Memory B cell (primary cell): ENCODE results near the gene PNPLA2.

Experiments used
- ATAC-seq: fragments of 150-1000 bp; cut with Tn5 transposase; 2 replicates; pipeline ENCODE4 v1.10.0; 2021; ENCODE audit warnings: low read depth, mild to moderate bottlenecking, moderate library complexity
- DNase-seq, 2 donors: peaks; one replicate each; pipeline ENCODE4 v3.0.0; 2022; ENCODE audit warnings: low spot score in 2 of 2
- H3K27ac Mint-ChIP-seq: one replicate; pipeline ENCODE4 v1.8.0; 2022; ENCODE audit warnings: mild to moderate bottlenecking, moderate library complexity, mixed read lengths
- H3K27me3 Mint-ChIP-seq: one replicate; pipeline ENCODE4 v1.8.0; 2022; ENCODE audit warnings: mixed read lengths
- H3K36me3 Mint-ChIP-seq: one replicate; pipeline ENCODE4 v1.8.0; 2022; ENCODE audit warnings: mild to moderate bottlenecking, mixed read lengths
- H3K4me1 Mint-ChIP-seq: one replicate; pipeline ENCODE4 v1.8.0; 2022; ENCODE audit warnings: mixed read lengths
- H3K4me3 Mint-ChIP-seq: one replicate; pipeline ENCODE4 v1.8.0; 2022; ENCODE audit warnings: mild to moderate bottlenecking, moderate library complexity, mixed read lengths
- H3K9me3 Mint-ChIP-seq: one replicate; pipeline ENCODE4 v1.8.0; 2022; ENCODE audit warnings: mixed read lengths

PNPLA2 gene

GRCh38 chr11:831961-832528, 13.3 kb downstream of the PNPLA2 start:
- ATAC-seq (no peak), DNase-seq (no peak)
- H3K27ac Mint-ChIP-seq = no peak overlapping the region
- no peaks in the 10 kb centered on the region for H3K9me3 Mint-ChIP-seq
- H3K4me3 Mint-ChIP-seq = peak overlapping the region; percentile 62
- no peaks in the 10 kb centered on the region for H3K36me3 Mint-ChIP-seq
- H3K4me1 Mint-ChIP-seq = peaks cover 33% of the 10 kb centered on the region
- no peaks in the 10 kb centered on the region for H3K27me3 Mint-ChIP-seq

DNA sequence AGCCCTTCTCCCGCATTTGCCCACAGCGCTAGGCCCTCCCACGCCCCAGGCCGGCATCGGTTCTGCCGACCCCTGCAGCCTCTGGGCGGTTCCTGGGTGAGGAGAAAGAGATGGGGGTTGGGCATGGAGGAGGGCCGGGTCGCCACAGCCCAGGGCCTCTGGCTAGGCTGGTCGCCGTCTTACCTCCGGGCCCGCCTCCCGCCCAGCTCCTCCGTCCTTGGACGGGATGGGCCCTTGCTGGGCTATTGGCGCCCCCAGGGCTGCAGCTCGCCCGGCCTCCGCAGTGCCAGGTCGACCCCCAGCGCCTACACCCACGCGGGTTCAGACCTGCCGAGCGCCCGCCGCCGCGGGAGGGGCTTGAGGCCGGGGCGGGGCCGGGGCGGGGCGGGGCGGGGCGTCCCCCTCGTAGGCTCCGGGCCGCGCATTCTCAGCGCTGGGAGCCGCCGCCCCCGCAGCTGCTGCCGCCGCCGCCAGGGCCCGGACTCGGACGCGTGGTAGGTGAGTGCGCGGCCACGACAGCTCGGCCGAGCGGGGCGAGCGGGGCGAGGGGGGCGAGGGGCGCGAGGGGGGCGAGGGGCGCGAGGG, 13.9 kb downstream of the PNPLA2 start, which contains the start of gene CD151:
Gene CD151, plus strand, starts transcription at position 424 of the 585 bp plus-strand sequence. CDS start 3,118 bp downstream, outside the sequence.
- Mint-ChIP-seq H3K27ac (no peak within 1 kb of the TSS), H3K9me3 (no peaks in the 10 kb centered on the region), H3K36me3 (no peaks in the 10 kb centered on the region), H3K4me3 (peak within 1 kb of the TSS; percentile 71), H3K27me3 (no peaks in the 10 kb centered on the region), H3K4me1 (peaks cover 31% of the 10 kb centered on the region)
- peak; percentile 54 for ATAC-seq
- DNase-seq = no peak

DNA sequence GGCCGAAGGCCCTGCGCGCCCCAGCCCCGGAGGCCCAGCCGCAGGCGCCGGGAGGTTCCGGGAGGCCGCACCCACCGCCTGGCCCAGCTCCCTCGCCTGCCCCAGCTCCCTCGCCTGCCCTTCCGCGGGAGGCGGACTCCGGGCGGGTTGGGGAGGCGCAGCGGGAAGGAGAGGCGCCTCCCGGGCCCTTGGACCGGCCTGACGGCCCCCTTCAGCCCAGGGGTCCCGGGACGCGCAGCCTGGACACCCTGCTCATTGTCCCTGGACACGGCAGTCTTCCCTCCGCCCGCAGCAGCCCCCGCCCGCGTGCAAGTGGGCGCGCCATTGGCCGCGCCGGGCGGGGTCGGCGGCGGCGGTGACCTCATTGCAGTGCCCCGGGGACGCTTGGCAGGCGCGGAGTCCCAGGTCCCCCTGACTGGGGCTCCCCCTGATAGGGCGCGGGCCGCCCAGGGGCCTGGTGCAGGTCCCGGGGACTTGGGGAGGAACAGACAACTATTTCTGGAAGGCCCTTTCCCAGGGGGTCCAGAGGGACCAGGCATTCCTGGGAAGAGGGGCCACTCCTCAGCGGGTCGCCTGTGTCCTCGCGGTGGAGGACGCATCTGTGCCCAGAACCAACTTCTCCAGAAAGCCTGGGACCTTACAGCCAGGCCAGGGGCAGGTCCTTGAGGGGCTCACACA, 14.5 kb downstream of the PNPLA2 start:
- ATAC-seq (peak; percentile 33), DNase-seq (no peak)
- peaks cover 25% of the 10 kb centered on the region for H3K4me1 Mint-ChIP-seq
- no peaks in the 10 kb centered on the region for H3K36me3 Mint-ChIP-seq
- no peaks in the 10 kb centered on the region for H3K9me3 Mint-ChIP-seq
- no peak overlapping the region for H3K4me3 Mint-ChIP-seq
- no peaks in the 10 kb centered on the region for H3K27me3 Mint-ChIP-seq
- no peak overlapping the region for H3K27ac Mint-ChIP-seq

DNA sequence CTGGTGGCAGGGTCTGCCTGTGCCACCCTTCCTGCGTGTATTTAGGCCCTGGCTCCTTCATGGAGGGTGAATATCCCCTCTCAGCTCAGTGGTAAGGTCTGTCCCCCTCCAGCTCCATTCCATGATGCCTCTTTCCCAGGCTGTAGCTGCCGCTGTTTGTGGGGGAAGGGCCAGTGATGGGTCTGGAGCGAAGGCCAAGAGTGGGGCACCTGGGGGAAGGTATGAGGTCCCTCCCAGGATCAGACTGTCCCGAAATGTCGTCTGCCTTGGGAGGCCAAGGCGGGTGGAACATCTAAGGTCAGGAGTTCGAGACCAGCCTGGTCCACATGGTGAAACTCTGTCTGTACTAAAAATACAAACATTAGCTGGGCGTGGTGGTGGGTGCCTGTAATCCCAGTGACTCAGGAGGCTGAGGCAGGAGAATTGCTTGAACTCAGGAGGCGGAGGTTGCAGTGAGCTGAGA, 15.2 kb downstream of the PNPLA2 start:
- Mint-ChIP-seq H3K9me3 (no peaks in the 10 kb centered on the region), H3K27ac (no peak overlapping the region), H3K4me1 (peaks cover 20% of the 10 kb centered on the region), H3K36me3 (peaks cover 2% of the 10 kb centered on the region), H3K27me3 (no peaks in the 10 kb centered on the region), H3K4me3 (peak overlapping the region; percentile 71)
- no peak for DNase-seq
- ATAC-seq = no peak

- Mint-ChIP-seq H3K4me3 (no peak overlapping the region), H3K9me3 (no peaks in the 10 kb centered on the region), H3K27me3 (no peaks in the 10 kb centered on the region), H3K36me3 (peaks cover 2% of the 10 kb centered on the region), H3K4me1 (peaks cover 13% of the 10 kb centered on the region), H3K27ac (no peak overlapping the region)
- ATAC-seq (no peak), DNase-seq (no peak)
Measured at GRCh38 chr11:834371-835316, 15.9 kb downstream of the PNPLA2 start.

DNA sequence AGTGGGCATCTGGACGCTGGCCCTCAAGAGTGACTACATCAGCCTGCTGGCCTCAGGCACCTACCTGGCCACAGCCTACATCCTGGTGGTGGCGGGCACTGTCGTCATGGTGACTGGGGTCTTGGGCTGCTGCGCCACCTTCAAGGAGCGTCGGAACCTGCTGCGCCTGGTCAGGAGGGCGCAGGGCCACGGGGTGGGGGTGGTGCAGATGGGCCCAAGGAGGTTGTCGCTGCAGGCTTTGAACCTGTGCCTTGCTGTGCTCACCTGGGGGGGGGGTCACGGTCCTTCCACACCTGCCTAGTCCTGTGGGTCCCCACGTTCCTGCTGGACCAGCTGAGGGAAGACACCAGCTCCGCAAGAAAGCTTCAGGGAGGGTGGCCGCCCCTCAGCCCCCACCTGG, 17.6 kb downstream of the PNPLA2 start:
- ATAC-seq = no peak
- no peak overlapping the region for H3K27ac Mint-ChIP-seq
- H3K36me3 Mint-ChIP-seq = peaks cover 2% of the 10 kb centered on the region
- no peaks in the 10 kb centered on the region for H3K9me3 Mint-ChIP-seq
- no peaks in the 10 kb centered on the region for H3K27me3 Mint-ChIP-seq
- no peak overlapping the region for H3K4me3 Mint-ChIP-seq
- H3K4me1 Mint-ChIP-seq = peaks cover 19% of the 10 kb centered on the region
- DNase-seq = no peak

- no peak for ATAC-seq
- no peaks in the 10 kb centered on the region for H3K9me3 Mint-ChIP-seq
- DNase-seq = no peak
- no peak overlapping the region for H3K27ac Mint-ChIP-seq
- peaks cover 18% of the 10 kb centered on the region for H3K4me1 Mint-ChIP-seq
- no peak overlapping the region for H3K4me3 Mint-ChIP-seq
- H3K36me3 Mint-ChIP-seq = peaks cover 2% of the 10 kb centered on the region
- H3K27me3 Mint-ChIP-seq = no peaks in the 10 kb centered on the region
Measured at GRCh38 chr11:836700-837099, 18.0 kb downstream of the PNPLA2 start.

GRCh38 chr11:837189-837989, 18.7 kb downstream of the PNPLA2 start:
- Mint-ChIP-seq H3K4me1 (peaks cover 13% of the 10 kb centered on the region), H3K4me3 (no peak overlapping the region), H3K36me3 (peaks cover 2% of the 10 kb centered on the region), H3K27me3 (no peaks in the 10 kb centered on the region), H3K9me3 (no peaks in the 10 kb centered on the region), H3K27ac (no peak overlapping the region)
- ATAC-seq = no peak
- DNase-seq = no peak

- H3K27me3 Mint-ChIP-seq = no peaks in the 10 kb centered on the region
- no peak overlapping the region for H3K27ac Mint-ChIP-seq
- no peak for DNase-seq
- ATAC-seq = no peak
- H3K4me1 Mint-ChIP-seq = peaks cover 13% of the 10 kb centered on the region
- H3K9me3 Mint-ChIP-seq = no peaks in the 10 kb centered on the region
- H3K36me3 Mint-ChIP-seq = peaks cover 2% of the 10 kb centered on the region
- no peak overlapping the region for H3K4me3 Mint-ChIP-seq
Measured at GRCh38 chr11:837990-838307, 19.2 kb downstream of the PNPLA2 start.

DNA sequence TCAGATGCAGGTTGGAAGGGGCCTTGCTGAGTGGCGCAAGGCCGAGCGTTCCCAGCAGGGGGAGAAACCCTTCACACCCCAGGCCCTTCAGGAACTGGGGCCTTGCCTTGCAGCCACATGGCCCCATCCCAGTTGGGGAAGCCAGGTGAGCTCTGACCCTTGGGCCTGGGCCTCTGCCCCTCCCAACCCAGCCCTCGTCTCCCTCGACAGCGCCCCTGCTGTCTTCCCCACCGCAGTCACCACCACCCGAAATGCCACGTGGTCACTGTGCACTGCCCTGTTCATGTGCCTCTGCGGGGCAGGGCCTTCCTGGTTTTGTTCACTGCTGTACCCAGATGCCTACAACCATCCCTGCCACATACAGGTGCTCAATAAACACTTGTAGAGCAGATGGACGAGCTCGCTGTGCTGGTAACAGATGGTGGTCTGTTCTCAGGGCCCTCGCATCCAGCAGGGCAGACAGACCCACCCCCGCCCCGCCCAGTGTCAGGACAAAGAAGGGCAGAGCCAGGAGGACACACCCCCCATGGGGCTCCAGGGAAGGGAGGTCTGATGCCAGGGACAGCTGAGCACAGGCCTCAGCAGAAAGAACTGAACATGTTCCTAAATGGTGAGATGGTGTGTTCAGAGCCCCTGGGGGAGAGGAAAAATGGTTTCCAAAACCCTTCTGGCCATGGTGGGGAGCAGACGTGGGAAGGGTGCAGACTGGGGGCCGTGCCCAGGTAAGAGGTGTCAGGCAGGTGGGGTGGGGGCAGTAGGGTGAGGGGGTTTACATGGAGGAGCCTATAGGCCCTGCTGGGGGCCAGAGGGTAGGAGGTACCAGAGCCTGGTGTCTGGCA, 19.9 kb downstream of the PNPLA2 start:
- H3K9me3 Mint-ChIP-seq = no peaks in the 10 kb centered on the region
- H3K27me3 Mint-ChIP-seq = peaks cover 2% of the 10 kb centered on the region
- H3K4me1 Mint-ChIP-seq = peaks cover 15% of the 10 kb centered on the region
- no peak overlapping the region for H3K4me3 Mint-ChIP-seq
- no peak overlapping the region for H3K27ac Mint-ChIP-seq
- no peak for ATAC-seq
- H3K36me3 Mint-ChIP-seq = peaks cover 2% of the 10 kb centered on the region
- DNase-seq = no peak

DNA sequence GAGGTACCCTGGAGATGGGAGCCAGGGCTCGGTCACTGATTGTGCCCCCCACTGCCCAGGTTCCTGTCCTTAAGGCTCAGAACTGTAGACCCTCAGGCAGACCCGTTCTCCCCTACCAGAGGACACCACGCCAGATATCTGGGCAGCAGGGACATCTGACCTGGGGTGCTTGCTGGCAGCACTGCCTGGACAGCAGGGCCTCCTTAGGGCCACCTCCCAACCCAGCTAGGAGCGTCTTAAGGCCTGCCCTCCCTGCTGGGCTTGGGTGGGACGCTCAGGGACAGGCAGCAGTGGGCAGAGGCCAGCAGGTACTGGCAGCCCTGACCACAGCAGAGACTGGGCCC, 20.5 kb downstream of the PNPLA2 start:
- no peak overlapping the region for H3K27ac Mint-ChIP-seq
- DNase-seq = no peak
- peaks cover 15% of the 10 kb centered on the region for H3K4me1 Mint-ChIP-seq
- no peak for ATAC-seq
- no peak overlapping the region for H3K4me3 Mint-ChIP-seq
- peaks cover 2% of the 10 kb centered on the region for H3K27me3 Mint-ChIP-seq
- peaks cover 2% of the 10 kb centered on the region for H3K36me3 Mint-ChIP-seq
- no peaks in the 10 kb centered on the region for H3K9me3 Mint-ChIP-seq

GRCh38 chr11:839875-840617, 21.3 kb downstream of the PNPLA2 start:
- peaks cover 2% of the 10 kb centered on the region for H3K36me3 Mint-ChIP-seq
- peak overlapping the region; percentile 14 for H3K4me3 Mint-ChIP-seq
- no peak overlapping the region for H3K27ac Mint-ChIP-seq
- no peaks in the 10 kb centered on the region for H3K9me3 Mint-ChIP-seq
- ATAC-seq (no peak), DNase-seq (no peak)
- peaks cover 15% of the 10 kb centered on the region for H3K4me1 Mint-ChIP-seq
- H3K27me3 Mint-ChIP-seq = peaks cover 2% of the 10 kb centered on the region
